Measurements from ENCODE around the gene CHIC2. TPM values are rescaled to one million over a fixed set of nuclear protein-coding genes. Genes with fewer than 3 reads are reported as not detected.

CHIC2 gene
- total RNA-seq, 1 experiment from 2014 or later: 11.0 TPM

DNA sequence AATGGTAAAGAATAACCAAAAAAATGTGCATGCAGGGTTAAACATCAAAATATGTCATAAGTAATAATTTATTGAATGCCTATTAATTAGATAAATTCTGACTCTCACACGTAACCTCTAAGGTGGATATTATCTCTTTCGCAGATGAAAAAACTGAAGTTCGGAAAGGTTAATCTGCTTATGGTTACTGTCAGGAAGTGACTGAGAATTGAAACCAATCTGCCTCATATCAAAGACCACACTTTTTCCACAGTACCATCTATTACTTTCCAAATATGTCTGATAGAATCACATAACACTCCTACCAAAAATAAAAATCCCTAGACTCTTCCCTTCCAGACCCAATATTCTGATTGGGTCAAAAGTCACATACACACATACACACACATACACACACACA lies 6.2 kb downstream of the CHIC2 start (continued):
- TF ChIP-seq, protein P1, sequence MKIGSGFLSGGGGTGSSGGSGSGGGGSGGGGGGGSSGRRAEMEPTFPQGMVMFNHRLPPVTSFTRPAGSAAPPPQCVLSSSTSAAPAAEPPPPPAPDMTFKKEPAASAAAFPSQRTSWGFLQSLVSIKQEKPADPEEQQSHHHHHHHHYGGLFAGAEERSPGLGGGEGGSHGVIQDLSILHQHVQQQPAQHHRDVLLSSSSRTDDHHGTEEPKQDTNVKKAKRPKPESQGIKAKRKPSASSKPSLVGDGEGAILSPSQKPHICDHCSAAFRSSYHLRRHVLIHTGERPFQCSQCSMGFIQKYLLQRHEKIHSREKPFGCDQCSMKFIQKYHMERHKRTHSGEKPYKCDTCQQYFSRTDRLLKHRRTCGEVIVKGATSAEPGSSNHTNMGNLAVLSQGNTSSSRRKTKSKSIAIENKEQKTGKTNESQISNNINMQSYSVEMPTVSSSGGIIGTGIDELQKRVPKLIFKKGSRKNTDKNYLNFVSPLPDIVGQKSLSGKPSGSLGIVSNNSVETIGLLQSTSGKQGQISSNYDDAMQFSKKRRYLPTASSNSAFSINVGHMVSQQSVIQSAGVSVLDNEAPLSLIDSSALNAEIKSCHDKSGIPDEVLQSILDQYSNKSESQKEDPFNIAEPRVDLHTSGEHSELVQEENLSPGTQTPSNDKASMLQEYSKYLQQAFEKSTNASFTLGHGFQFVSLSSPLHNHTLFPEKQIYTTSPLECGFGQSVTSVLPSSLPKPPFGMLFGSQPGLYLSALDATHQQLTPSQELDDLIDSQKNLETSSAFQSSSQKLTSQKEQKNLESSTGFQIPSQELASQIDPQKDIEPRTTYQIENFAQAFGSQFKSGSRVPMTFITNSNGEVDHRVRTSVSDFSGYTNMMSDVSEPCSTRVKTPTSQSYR (CRISPR knock-in tag; IDR thresholded peaks at IDR 0.05): no peak

DNA sequence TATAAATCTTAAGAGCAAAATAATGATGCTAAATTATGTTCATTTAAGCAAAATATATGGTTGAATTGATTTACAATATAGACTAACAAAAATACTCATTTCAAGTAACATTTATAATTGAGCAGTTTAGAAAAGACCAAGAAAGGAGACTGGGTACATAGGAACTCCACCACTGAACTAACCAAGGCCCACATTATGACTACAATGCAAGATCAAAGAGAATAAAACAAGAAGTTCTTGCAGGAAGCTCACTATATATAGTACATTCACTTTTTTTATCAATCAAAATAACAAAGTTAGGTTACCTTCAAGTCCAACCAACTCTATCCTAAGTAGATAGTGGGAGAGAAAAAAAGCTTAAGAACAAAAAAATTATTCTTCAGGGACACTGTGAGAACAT lies 8.0 kb downstream of the CHIC2 start:
- no peaks in the 10 kb centered on the region for H3K27me3 Mint-ChIP-seq (ENCODE audit: low read depth)
- no peak overlapping the region for H3K27ac Mint-ChIP-seq
- ChIA-PET POLR2A (no interaction called here), CTCF (interaction anchor here (1.5 to 1.7 kb wide), 2 partner anchors 126 to 147 kb away, joined by 4 to 5 read pairs; no protein-coding TSS in a partner anchor)
- DNase-seq (ENCODE audit: low spot score) (no peak), ATAC-seq (no peak)
- H3K4me1 Mint-ChIP-seq: peaks cover 19% of the 10 kb centered on the region
- no peaks in the 10 kb centered on the region for H3K9me3 Mint-ChIP-seq
- no peaks in the 10 kb centered on the region for H3K36me3 Mint-ChIP-seq
- H3K4me3 Mint-ChIP-seq: no peak overlapping the region
- no peak for TF ChIP-seq MYBL2 (CRISPR knock-in tag; IDR thresholded peaks at IDR 0.05)
- no peak for TF ChIP-seq E2F1 (CRISPR knock-in tag; IDR thresholded peaks at IDR 0.05)
- TF ChIP-seq RORB (CRISPR knock-in tag; IDR thresholded peaks at IDR 0.05): no peak
- TF ChIP-seq, protein P2, sequence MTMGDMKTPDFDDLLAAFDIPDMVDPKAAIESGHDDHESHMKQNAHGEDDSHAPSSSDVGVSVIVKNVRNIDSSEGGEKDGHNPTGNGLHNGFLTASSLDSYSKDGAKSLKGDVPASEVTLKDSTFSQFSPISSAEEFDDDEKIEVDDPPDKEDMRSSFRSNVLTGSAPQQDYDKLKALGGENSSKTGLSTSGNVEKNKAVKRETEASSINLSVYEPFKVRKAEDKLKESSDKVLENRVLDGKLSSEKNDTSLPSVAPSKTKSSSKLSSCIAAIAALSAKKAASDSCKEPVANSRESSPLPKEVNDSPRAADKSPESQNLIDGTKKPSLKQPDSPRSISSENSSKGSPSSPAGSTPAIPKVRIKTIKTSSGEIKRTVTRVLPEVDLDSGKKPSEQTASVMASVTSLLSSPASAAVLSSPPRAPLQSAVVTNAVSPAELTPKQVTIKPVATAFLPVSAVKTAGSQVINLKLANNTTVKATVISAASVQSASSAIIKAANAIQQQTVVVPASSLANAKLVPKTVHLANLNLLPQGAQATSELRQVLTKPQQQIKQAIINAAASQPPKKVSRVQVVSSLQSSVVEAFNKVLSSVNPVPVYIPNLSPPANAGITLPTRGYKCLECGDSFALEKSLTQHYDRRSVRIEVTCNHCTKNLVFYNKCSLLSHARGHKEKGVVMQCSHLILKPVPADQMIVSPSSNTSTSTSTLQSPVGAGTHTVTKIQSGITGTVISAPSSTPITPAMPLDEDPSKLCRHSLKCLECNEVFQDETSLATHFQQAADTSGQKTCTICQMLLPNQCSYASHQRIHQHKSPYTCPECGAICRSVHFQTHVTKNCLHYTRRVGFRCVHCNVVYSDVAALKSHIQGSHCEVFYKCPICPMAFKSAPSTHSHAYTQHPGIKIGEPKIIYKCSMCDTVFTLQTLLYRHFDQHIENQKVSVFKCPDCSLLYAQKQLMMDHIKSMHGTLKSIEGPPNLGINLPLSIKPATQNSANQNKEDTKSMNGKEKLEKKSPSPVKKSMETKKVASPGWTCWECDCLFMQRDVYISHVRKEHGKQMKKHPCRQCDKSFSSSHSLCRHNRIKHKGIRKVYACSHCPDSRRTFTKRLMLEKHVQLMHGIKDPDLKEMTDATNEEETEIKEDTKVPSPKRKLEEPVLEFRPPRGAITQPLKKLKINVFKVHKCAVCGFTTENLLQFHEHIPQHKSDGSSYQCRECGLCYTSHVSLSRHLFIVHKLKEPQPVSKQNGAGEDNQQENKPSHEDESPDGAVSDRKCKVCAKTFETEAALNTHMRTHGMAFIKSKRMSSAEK (CRISPR knock-in tag; IDR thresholded peaks at IDR 0.05; ENCODE audit: borderline replicate concordance): no peak
- no peak for TF ChIP-seq NR1H2 (CRISPR knock-in tag; IDR thresholded peaks at IDR 0.05)
- TF ChIP-seq ZNF416 (CRISPR knock-in tag; IDR thresholded peaks at IDR 0.05): no peak
- TF ChIP-seq MAX (CRISPR knock-in tag; IDR thresholded peaks at IDR 0.05): no peak
- no peak for TF ChIP-seq ATF1 (CRISPR knock-in tag; IDR thresholded peaks at IDR 0.05)
- TF ChIP-seq, protein P3, sequence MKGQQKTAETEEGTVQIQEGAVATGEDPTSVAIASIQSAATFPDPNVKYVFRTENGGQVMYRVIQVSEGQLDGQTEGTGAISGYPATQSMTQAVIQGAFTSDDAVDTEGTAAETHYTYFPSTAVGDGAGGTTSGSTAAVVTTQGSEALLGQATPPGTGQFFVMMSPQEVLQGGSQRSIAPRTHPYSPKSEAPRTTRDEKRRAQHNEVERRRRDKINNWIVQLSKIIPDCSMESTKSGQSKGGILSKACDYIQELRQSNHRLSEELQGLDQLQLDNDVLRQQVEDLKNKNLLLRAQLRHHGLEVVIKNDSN (CRISPR knock-in tag; IDR thresholded peaks at IDR 0.05): no peak
- no peak for TF ChIP-seq ZNF317 (CRISPR knock-in tag; IDR thresholded peaks at IDR 0.05; ENCODE audit: borderline replicate concordance, low read depth)
- TF ChIP-seq TP53 (CRISPR knock-in tag; IDR thresholded peaks at IDR 0.05): no peak
- TF ChIP-seq ZNF263 (CRISPR knock-in tag; IDR thresholded peaks at IDR 0.05; ENCODE audit: low read depth): no peak
- TF ChIP-seq, protein P4, sequence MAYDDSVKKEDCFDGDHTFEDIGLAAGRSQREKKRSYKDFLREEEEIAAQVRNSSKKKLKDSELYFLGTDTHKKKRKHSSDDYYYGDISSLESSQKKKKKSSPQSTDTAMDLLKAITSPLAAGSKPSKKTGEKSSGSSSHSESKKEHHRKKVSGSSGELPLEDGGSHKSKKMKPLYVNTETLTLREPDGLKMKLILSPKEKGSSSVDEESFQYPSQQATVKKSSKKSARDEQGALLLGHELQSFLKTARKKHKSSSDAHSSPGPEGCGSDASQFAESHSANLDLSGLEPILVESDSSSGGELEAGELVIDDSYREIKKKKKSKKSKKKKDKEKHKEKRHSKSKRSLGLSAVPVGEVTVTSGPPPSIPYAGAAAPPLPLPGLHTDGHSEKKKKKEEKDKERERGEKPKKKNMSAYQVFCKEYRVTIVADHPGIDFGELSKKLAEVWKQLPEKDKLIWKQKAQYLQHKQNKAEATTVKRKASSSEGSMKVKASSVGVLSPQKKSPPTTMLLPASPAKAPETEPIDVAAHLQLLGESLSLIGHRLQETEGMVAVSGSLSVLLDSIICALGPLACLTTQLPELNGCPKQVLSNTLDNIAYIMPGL (CRISPR knock-in tag; IDR thresholded peaks at IDR 0.05): no peak
- TF ChIP-seq NFE2L1 (CRISPR knock-in tag; IDR thresholded peaks at IDR 0.05): no peak
- no peak for TF ChIP-seq KAT7 (CRISPR knock-in tag; IDR thresholded peaks at IDR 0.05; ENCODE audit: borderline replicate concordance)
- TF ChIP-seq, protein P5, sequence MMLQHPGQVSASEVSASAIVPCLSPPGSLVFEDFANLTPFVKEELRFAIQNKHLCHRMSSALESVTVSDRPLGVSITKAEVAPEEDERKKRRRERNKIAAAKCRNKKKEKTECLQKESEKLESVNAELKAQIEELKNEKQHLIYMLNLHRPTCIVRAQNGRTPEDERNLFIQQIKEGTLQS (CRISPR knock-in tag; conservative IDR thresholded peaks at IDR 0.05): no peak
- TF ChIP-seq ZNF232 (CRISPR knock-in tag; IDR thresholded peaks at IDR 0.05): no peak

Data from WTC11 (cell line).